Pancreas (tissue), 10 donors: Measurements from ENCODE around the gene ZP1. TPM values are rescaled to one million over a fixed set of nuclear protein-coding genes. Genes with fewer than 3 reads are reported as not detected.
"Not testable (repeated sequence)": the region's sequence is repeated elsewhere in the genome, so short reads cannot be mapped to it uniquely, and the experiment has no call there.

Source experiments
- ATAC-seq, 4 donors: fragments of 200-7000 bp; cut with Tn5 transposase; one replicate each; pipeline versions ENCODE4 v1.8.0 to v1.9.1; 2020; ENCODE audit warnings: mild to moderate bottlenecking in 4 of 4, moderate library complexity in 4 of 4
- DNase-seq, 6 donors: peaks; one replicate each; pipeline ENCODE4 v3.0.0-alpha.2; 2020
- FAIRE-seq: peaks from 2 replicates; lab custom pipeline; 2012; peaks lifted over from hg19 to GRCh38; lab: Jason Lieb, UNC
- H3K27ac ChIP-seq, 4 donors: fragments of 200-600 bp; sonication (generic); 1 replicate in 3 of 4; 2 replicates in 1 of 4; pipeline versions ENCODE4 v1.5.0 to v1.8.0; 2020
- H3K27me3 ChIP-seq, 4 donors: fragments of 200-600 bp; one replicate each; pipeline ENCODE4 v1.8.0; 2021
- H3K36me3 ChIP-seq, 3 donors: fragments of 200-600 bp; sonication (generic) in 1 of 3; one replicate each; pipeline versions ENCODE4 v1.5.0 to v1.8.0; 2020 to 2021
- H3K4me1 ChIP-seq, 3 donors: fragments of 200-600 bp; one replicate each; pipeline ENCODE4 v1.8.0; 2021
- H3K4me3 ChIP-seq, 4 donors: fragments of 200-600 bp; sonication (generic) in 2 of 4; one replicate each; pipeline versions ENCODE4 v1.5.0 to v1.8.0; 2020 to 2021
- H3K9me3 ChIP-seq, 4 donors: fragments of 200-600 bp; one replicate each; pipeline ENCODE4 v1.8.0; 2021
- WGBS, 2 donors: extraction: QIAGEN DNeasy Blood & Tissue Kit; methylation state at CpG; one replicate each; pipeline ENCODE4 v1.1.7; 2013; 5-methylcytosine and 5-hydroxymethylcytosine counted together
- intact Hi-C, 3 donors: fragments of 100-400 bp; cut with DNase I; formaldehyde crosslinking; loops; one replicate each; pipeline versions ENCODE4 v1.11.1 to v1.14.2; 2022
- polyA plus RNA-seq, 2 donors: library from polyadenylated mRNA; stranded (reverse); fragments of 200-250 nt; gene quantifications; one replicate each; pipeline ENCODE4 v1.2.3, GENCODE V29; 2013
- total RNA-seq, 6 donors: library from RNA; stranded (reverse); fragmentation: NEBNext Ultra II Directional in 4 of 6; extraction: Animal tissue kit (Norgen Biotek cat#: 25700) in 4 of 6; gene quantifications; one replicate each; pipeline versions ENCODE4 v1.2.1 to v1.2.4, GENCODE V29; 2021 to 2023
- TF ChIP-seq, protein P1 (sequence below), 4 donors: fragments of 200-600 bp; sonication (generic) in 3 of 4; IDR thresholded peaks; one replicate each; pipeline versions ENCODE4 v1.5.0 to v1.8.0; 2021; ENCODE audit warnings: antibody characterized with exemption in 4 of 4
- donor health status: healthy with polysubstance abuse.
- donor health status: DM: no; HTN: no; CAD: no; lungs with moderate emphysema.
- donor health status: DM: no; HTN: no; CAD: no.
- donor health status: control.
- donor health status: control.
- donor health status: Bipolar disorder and iron deficiency.
- donor health status: DM: yes; HTN: yes; CAD: no.
- donor health status: DM: no; HTN: no; CAD: no.
- donor health status: DM: no; HTN: no; CAD: no.
- donor health status: DM: yes; HTN: yes; CAD: no.

ZP1 gene, protein sequence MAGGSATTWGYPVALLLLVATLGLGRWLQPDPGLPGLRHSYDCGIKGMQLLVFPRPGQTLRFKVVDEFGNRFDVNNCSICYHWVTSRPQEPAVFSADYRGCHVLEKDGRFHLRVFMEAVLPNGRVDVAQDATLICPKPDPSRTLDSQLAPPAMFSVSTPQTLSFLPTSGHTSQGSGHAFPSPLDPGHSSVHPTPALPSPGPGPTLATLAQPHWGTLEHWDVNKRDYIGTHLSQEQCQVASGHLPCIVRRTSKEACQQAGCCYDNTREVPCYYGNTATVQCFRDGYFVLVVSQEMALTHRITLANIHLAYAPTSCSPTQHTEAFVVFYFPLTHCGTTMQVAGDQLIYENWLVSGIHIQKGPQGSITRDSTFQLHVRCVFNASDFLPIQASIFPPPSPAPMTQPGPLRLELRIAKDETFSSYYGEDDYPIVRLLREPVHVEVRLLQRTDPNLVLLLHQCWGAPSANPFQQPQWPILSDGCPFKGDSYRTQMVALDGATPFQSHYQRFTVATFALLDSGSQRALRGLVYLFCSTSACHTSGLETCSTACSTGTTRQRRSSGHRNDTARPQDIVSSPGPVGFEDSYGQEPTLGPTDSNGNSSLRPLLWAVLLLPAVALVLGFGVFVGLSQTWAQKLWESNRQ
- not detected for total RNA-seq
- 1 to 10 TPM in 1 of 2 donors, under 1 TPM in 1; 0.34 to 1.5 TPM for polyA plus RNA-seq

DNA sequence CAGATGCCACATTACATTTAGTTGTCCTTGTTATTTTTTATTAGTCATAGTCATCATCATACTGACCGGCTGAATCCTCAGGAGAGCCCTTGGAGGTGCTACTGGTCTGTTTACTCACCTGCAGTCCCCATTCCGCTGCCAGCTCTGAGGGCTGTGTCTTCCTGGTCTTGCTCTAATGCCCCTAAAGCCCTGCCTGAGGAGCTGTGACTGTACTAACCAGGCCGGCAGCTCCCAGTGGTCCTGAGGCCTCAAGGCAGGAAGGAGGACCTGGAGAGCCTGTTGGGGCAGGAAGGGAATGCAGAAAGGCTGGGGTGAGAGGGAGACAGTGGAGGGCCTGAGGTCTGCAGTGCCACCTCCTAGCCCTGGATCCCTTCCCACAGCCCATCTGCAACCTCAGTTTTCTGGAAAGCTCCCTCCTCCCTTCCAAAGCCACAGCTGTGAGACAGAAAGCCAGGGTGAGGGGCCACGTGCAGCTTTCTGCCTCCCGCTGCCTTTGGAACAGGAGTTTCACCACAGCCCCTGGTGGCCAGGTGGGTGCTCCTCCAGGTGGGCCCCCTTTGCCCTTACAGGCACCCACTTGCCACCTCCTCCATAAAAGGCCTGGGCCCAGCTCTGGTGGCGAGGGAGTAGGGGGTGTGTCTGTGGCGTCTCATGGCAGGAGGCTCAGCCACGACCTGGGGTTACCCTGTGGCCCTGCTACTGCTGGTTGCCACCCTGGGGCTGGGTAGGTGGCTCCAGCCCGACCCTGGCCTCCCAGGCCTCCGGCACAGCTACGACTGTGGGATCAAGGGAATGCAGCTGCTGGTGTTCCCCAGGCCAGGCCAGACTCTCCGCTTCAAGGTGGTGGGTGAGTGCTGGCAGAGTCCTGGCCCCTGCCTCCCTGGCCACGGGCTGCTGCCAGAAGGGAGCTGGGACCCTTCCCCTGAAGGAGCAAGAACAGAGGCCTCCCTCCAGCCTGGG is at the start of gene ZP1:
Gene ZP1, plus strand, starts transcription at position 632 of the 960 bp plus-strand sequence. Its CDS starts 20 bp downstream, at position 652.
- no peak within 1 kb of the TSS for H3K4me3 ChIP-seq
- ATAC-seq = no peak
- TF ChIP-seq, protein P1, sequence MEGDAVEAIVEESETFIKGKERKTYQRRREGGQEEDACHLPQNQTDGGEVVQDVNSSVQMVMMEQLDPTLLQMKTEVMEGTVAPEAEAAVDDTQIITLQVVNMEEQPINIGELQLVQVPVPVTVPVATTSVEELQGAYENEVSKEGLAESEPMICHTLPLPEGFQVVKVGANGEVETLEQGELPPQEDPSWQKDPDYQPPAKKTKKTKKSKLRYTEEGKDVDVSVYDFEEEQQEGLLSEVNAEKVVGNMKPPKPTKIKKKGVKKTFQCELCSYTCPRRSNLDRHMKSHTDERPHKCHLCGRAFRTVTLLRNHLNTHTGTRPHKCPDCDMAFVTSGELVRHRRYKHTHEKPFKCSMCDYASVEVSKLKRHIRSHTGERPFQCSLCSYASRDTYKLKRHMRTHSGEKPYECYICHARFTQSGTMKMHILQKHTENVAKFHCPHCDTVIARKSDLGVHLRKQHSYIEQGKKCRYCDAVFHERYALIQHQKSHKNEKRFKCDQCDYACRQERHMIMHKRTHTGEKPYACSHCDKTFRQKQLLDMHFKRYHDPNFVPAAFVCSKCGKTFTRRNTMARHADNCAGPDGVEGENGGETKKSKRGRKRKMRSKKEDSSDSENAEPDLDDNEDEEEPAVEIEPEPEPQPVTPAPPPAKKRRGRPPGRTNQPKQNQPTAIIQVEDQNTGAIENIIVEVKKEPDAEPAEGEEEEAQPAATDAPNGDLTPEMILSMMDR (IDR thresholded peaks at IDR 0.05) = no peak
- intact Hi-C loops = no loop called here
- no peaks in the 10 kb centered on the region for H3K27me3 ChIP-seq
- FAIRE-seq = no peak
- DNase-seq = peak in 1 of 6 donors; percentile 8
- WGBS, 2 donors = 66 to 72% methylated on average over 11 to 13 of the region's 13 CpGs
- no peaks in the 10 kb centered on the region for H3K9me3 ChIP-seq
- no peaks in the 10 kb centered on the region for H3K4me1 ChIP-seq
- H3K27ac ChIP-seq = no peak within 1 kb of the TSS
- H3K36me3 ChIP-seq = no peaks in the 10 kb centered on the region

DNA sequence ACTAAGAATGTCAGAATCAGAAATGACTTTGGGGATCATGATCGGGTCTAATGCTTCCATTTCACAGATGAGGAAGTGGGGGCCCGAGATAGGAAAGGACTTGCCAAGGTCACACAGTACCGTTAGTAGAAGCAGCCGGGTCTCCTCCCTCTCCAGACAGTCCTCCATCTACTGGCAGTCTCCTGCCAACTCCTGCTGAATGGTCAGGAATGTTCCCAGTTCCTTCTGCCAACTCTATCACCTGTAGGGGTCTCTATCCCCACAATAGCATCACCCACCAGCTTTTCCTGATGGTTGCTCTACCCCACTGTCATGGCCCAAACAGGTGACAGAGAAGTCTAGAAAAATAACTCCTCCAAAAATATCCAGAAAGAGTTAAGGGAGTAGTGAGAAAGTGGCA is 49.3 kb upstream of the ZP1 start:
- DNase-seq (no peak), FAIRE-seq (no peak), ATAC-seq (no peak)
- H3K36me3 ChIP-seq = no peaks in the 10 kb centered on the region
- intact Hi-C loops = no loop called here
- H3K27me3 ChIP-seq = no peaks in the 10 kb centered on the region
- H3K9me3 ChIP-seq = no peaks in the 10 kb centered on the region
- WGBS, 2 donors = 50% methylated on average over 4 of the region's 4 CpGs
- H3K4me3 ChIP-seq = no peak overlapping the region
- TF ChIP-seq, protein P1 (IDR thresholded peaks at IDR 0.05) = no peak
- no peaks in the 10 kb centered on the region for H3K4me1 ChIP-seq
- H3K27ac ChIP-seq = no peak overlapping the region

DNA sequence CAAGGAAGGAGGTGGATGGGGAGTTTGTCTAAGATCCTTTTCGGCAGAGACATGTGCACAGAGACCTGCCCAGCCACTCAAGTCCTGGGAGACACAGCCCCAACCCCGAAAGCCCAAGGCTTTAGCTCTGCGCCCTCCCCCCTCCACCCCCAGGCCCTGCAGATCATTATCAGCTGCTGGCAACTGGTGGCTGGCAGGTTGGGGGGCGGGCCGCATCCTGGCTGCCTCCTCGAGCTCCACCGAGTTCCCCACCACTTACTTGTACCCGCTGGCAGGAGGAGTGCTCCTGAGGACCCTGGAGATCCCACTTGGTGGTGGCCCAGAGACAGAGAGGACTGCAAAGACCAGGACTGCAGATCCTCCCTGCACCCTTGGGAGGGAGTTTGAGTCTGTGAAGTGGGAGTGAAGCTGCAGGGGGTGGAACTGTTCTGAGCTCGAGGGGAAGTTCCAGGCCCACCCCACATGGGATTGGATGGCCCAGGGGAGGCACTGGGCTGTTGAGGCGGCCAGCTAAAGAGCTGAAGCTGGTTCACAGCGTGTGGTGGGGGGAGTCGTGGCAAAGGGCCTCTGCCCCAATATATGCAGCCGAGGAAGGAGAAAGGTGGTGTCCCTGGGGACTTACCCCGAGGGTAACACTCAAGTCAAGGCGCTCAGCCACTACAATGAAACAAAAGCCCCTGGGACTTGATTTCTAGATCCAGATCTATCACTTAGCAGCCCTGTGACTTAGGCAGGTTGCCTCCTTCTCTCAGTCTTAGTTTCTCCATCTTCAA is 45.3 kb upstream of the ZP1 start:
- no peak for FAIRE-seq
- ATAC-seq = no peak
- Histone ChIP-seq H3K9me3 (no peaks in the 10 kb centered on the region), H3K4me3 (no peak overlapping the region), H3K27ac (no peak overlapping the region), H3K4me1 (no peaks in the 10 kb centered on the region), H3K27me3 (no peaks in the 10 kb centered on the region), H3K36me3 (no peaks in the 10 kb centered on the region)
- TF ChIP-seq, protein P1 (IDR thresholded peaks at IDR 0.05) = no peak
- no peak for DNase-seq
- 64 to 71% methylated on average over 15 of the region's 15 CpGs for WGBS, 2 donors
- intact Hi-C loops = no loop called here

DNA sequence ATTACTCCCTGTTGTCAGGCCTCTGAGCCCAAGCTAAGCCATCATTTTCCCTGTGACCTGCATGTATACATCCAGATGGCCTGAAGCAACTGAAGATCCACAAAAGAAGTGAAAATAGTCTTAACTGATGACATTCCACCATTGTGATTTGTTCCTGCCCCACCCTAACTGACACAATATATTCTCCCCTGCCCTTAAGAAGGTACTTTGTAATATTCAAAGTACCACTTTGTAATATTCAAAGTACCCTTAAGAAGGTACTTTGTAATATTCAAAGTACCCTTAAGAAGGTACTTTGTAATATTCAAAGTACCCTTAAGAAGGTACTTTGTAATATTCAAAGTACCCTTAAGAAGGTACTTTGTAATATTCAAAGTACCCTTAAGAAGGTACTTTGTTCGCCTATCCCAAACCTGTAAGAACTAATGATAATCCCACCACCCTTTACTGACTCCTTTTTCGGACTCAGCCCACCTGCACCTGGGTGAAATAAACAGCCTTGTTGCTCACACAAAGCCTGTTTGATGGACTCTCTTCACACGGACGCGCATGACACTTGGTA is 43.5 kb upstream of the ZP1 start:
- H3K27me3 ChIP-seq, H3K36me3 ChIP-seq, FAIRE-seq, ATAC-seq, H3K27ac ChIP-seq, H3K4me1 ChIP-seq, DNase-seq, H3K9me3 ChIP-seq, H3K4me3 ChIP-seq, intact Hi-C loops: not testable (repeated sequence)
- WGBS, 2 donors = 76 to 82% methylated on average over 5 of the region's 5 CpGs
